Measurements from ENCODE around the gene TRPV5. TPM values are rescaled to one million over a fixed set of nuclear protein-coding genes. Genes with fewer than 3 reads are reported as not detected.

The TRPV5 gene
- total RNA-seq, 1 donor from 2014 or later: not detected

DNA sequence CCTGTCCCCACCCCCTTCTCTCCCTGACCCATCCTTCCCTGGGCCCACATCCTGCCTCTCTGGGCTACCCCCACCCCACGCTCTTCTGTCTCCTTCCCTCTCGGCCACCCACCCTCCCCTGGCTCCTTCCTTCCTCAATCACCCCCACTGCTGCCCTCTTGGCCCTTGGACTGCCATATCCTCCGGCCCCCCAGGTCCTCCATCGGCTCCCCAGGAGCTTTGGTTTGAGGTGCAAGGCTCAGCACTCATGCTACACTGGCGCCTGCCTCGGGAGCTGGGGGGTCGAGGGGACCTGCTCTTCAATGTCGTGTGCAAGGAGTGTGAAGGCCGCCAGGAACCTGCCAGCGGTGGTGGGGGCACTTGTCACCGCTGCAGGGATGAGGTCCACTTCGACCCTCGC is 67.8 kb downstream of the TRPV5 start:
- DNase-seq (ENCODE audit: low read depth): no peak
- no peak overlapping the region for H3K4me3 ChIP-seq (ENCODE audit: low read depth, low read length)
- TF ChIP-seq, protein P1, sequence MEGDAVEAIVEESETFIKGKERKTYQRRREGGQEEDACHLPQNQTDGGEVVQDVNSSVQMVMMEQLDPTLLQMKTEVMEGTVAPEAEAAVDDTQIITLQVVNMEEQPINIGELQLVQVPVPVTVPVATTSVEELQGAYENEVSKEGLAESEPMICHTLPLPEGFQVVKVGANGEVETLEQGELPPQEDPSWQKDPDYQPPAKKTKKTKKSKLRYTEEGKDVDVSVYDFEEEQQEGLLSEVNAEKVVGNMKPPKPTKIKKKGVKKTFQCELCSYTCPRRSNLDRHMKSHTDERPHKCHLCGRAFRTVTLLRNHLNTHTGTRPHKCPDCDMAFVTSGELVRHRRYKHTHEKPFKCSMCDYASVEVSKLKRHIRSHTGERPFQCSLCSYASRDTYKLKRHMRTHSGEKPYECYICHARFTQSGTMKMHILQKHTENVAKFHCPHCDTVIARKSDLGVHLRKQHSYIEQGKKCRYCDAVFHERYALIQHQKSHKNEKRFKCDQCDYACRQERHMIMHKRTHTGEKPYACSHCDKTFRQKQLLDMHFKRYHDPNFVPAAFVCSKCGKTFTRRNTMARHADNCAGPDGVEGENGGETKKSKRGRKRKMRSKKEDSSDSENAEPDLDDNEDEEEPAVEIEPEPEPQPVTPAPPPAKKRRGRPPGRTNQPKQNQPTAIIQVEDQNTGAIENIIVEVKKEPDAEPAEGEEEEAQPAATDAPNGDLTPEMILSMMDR (conservative IDR thresholded peaks at IDR 0.05; ENCODE audit: low read depth, low read length): no peak

- no peak for DNase-seq (ENCODE audit: low read depth)
- TF ChIP-seq, protein P1 (conservative IDR thresholded peaks at IDR 0.05; ENCODE audit: low read depth, low read length): no peak
Measured at GRCh38 chr7:142864980-142865747, 68.4 kb downstream of the TRPV5 start.

GRCh38 chr7:142863891-142864685 is 69.5 kb downstream of the TRPV5 start:
- TF ChIP-seq, protein P1 (conservative IDR thresholded peaks at IDR 0.05; ENCODE audit: low read depth, low read length): no peak
- no peak for DNase-seq (ENCODE audit: low read depth)

More at GRCh38 chr7:142864980-142865747, 68.4 kb downstream of the TRPV5 start:
- no peak overlapping the region for H3K4me3 ChIP-seq (ENCODE audit: low read depth, low read length)

DNA sequence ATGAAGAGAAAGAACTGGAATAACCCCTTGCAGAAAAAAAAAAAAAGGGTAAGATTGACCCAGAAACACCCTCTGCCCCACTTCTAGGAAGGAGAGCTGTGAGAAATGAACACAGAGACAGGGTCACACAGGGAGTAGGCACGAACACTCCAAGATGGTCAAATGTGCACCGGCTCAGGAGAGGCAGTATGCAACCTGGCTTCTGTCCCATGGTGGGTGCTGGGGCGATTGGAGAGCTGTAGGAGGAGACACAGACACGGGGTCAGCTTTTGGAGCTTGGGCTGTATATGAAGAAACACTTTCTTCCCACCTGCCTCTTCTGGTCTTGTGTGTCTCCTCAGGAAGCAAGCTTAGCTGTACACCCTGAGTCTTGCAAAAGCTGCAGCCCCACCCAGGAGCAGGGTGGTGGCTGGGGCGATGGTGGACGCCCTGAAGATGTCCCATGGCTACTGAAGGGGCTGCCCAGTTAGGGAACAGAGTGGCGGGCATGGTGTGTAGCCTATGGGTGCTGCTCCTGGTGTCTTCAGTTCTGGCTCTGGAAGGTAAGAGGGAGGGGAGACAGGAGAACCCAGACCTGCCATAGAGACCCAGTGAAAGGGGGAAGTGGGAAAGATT is 70.7 kb downstream of the TRPV5 start:
- TF ChIP-seq, protein P1 (conservative IDR thresholded peaks at IDR 0.05; ENCODE audit: low read depth, low read length): no peak
- no peak for DNase-seq (ENCODE audit: low read depth)
- no peak overlapping the region for H3K4me3 ChIP-seq (ENCODE audit: low read depth, low read length)

More at GRCh38 chr7:142863891-142864685, 69.5 kb downstream of the TRPV5 start:
- H3K4me3 ChIP-seq (ENCODE audit: low read depth, low read length): no peak overlapping the region

GRCh38 chr7:142862351-142862750 is 71.2 kb downstream of the TRPV5 start:
- H3K4me3 ChIP-seq (ENCODE audit: low read depth, low read length): no peak overlapping the region
- TF ChIP-seq, protein P1 (conservative IDR thresholded peaks at IDR 0.05; ENCODE audit: low read depth, low read length): no peak
- DNase-seq (ENCODE audit: low read depth): no peak

- TF ChIP-seq, protein P1 (conservative IDR thresholded peaks at IDR 0.05; ENCODE audit: low read depth, low read length): no peak
- no peak overlapping the region for H3K4me3 ChIP-seq (ENCODE audit: low read depth, low read length)
Measured at GRCh38 chr7:142860968-142861367, 72.6 kb downstream of the TRPV5 start.

More at GRCh38 chr7:142860968-142861367, 72.6 kb downstream of the TRPV5 start:
- no peak for DNase-seq (ENCODE audit: low read depth)
